Measurements from ENCODE around the gene UBL3.

- no peak for TF ChIP-seq CTCF (conservative IDR thresholded peaks at IDR 0.05; ENCODE audit: low read depth, low read length)
- TF ChIP-seq EZH2phosphoT487 (IDR thresholded peaks at IDR 0.05; ENCODE audit: borderline replicate concordance, low read length) = no peak
These were observed 2.1 kb upstream of the UBL3 start for GRCh38 chr13:29852472-29853054.

All from PC-3 (cell line).